Activated T-helper 9 cell treated with anti-CD3 and anti-CD28 coated beads, Interleukin-2, amount 50 U/mL, for 16 hours (primary cell): Measurements from ENCODE around the gene TDRD7.

Experiments
- DNase-seq: peaks from one replicate; pipeline ENCODE4 v3.0.0-alpha.2; 2020; ENCODE audit warnings: low read depth

Gene TDRD7

DNA sequence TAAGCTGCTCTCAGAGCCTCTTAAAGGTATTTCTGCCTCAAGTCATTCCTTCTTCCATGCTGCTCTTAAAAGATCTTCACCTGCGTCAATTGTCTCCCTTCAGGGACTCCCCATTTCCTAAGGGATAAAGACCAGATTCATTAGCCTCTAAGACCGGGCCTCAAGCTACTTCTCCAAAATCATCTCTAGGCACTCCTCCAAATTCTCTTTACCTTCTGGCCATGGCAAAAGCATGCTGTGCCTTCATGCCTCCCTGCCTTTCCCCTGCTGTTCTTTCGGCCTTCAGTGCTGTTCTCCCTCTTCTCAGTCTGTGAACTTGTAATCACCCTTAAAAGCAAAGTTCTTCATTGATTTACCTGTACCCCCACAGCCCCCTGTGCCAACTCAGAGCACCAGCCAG, 93.9 kb downstream of the TDRD7 start:
- no peak for DNase-seq

DNA sequence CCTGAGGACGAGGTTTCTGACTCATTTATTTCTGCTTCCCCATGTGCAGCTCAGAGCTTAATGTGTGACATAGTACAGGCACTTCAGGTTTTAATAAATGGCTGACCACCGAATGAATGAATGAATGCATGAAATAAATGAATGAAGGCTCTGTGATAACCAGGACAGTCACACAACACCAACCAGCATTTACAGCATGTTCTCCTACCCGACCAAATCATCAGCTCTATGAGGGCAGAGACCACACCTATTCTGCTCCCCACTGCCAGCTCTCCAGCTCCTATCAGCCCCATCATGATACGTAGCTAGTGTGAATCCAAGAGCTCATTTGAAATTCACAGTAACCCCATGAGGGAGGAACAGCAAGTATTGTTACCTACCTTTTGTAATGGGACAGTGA, 94.4 kb downstream of the TDRD7 start:
- no peak for DNase-seq

- no peak for DNase-seq
Measured at GRCh38 chr9:97506787-97507186, 94.9 kb downstream of the TDRD7 start.

DNA sequence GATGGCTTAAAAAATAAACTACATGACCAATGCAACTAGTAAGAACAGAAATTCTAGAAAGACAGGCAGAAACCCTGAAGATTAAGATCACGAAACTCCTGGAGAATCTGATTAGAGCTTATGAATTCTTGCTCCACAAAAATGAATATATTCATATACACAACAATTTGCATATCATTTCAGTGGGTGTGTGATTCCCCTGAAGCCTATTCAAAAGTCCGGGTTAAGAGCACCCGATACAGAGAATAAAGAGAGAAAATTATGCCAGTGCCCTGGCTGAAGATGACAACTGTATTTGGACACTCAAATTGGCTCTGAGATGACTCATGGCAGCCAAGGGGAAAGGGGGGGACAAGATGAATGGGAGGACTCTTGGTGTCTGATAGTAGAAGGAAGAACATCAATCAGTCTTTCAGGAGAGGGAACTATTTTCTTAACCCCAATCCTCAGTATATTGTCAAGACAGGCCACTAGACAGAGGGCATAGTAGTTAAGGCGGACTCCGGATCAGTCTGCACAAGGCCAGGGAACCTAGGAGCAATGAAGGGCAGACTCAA, 95.6 kb downstream of the TDRD7 start:
- no peak for DNase-seq

DNA sequence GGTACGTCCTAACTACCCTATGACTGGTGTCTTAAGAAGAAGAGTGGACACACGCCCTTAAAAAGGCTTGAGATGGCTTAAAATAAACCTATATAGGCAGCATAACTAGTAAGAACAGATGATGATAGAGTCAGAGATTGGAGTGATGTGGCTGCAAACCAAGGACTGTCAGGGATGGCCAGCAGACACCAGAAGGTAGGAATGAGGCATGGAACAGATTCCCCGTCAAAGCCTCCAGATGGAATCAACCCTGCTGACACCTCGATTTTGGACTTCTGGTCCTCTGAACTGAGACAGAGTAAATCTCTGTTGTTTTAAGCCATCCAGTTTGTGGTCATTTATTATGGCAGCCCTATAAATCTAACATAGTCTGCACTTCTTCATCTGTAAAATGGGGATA, 97.0 kb downstream of the TDRD7 start:
- no peak for DNase-seq

DNA sequence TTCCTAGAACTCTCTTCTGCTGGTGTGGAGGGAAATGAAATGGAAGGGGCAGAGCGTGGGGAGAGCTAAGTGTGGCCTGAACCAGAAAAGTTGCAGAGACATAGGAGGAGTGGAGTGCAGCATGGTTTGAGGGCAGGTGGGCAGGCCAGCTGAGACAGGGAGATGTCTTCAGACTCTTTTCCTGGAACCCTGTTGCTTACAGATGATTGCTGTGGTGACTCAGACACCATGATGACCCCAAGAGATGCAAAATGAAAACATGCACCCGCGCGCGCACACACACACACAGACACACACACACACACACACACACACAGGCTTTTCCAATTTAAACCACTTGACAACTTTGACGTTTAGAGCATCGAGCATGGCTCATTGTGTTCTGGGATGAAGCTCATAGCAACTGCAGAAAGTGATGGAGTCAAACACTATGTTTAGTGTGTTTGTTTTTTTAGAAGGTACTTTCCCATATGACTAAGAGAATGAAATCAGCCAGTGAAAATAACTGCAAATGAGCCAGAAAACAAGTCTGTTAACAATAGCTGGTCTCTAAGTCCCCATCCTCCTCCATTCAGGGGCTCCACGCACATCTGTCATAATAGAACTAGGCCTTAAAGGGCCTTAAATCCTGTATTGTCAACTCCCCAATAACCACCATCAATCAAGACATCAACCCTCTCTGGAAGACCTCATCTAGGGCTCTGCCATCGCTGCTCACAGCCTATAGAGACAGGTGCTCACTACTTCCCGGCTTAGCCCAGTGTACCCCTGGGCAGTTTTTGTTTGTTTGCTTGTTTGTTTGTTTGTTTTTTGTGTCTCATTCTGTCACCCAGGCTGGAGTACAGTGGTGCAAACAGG, 99.1 kb downstream of the TDRD7 start:
- DNase-seq: no peak

- no peak for DNase-seq
Measured at GRCh38 chr9:97511655-97512427, 99.9 kb downstream of the TDRD7 start.

GRCh38 chr9:97512966-97513560, 101.2 kb downstream of the TDRD7 start:
- DNase-seq: no peak

- no peak for DNase-seq
Measured at GRCh38 chr9:97514531-97514930, 102.6 kb downstream of the TDRD7 start.

DNA sequence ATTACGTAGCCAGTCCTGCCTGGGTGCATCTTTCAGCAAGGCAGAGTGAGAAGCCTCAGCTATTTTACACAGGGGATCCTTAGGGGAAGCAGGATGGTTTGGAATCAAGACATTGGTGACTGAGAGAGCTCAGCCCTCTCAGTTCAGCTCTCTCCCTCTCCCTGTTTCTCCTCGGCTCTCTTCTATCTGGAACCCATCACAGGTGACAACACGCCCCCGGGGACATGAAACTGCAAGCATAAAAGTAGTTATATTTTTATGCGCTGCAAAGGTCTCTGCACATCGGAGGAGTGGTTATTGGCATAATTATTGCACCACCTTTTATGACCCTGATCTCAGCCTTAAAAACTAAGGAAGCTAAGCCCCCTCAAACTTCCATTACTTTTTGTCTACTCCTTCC, 103.8 kb downstream of the TDRD7 start:
- no peak for DNase-seq

GRCh38 chr9:97516111-97516510, 104.2 kb downstream of the TDRD7 start:
- DNase-seq: no peak

- no peak for DNase-seq
Measured at GRCh38 chr9:97517331-97518089, 105.6 kb downstream of the TDRD7 start.

DNA sequence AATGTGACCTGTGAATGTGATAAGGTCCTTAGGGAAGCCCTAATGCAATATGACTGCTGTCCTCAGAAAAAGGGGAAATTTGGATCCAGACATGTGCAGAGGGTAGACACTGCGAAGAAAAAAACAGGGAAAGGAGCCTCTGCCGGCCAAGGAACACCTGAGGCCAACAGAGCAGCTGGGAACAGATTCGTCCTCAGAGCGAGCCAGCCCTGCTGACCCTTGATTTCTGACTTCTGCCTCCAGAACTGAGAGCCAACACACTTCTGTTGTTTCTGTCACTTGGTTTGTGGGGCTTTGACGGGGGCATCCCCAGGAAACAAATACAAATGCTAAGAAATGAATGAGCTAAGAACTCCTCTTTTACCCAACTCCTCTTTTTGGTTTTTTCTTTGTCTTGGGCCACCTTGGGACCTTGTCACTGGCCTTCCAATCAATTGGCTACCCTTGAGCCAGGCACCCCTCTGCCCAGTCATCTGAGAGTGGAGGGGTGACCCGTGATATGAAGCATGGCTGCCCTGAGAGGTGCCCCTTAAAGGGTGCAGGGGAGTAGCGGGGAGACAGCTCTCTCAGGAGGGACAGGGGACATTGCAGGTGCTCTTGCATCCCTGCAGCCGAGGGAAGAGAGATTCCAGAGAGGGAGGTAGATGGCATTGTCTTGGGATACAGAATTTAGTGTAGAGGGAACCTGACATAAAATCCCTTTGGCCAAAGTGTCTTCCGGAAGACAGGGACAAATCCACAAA, 106.4 kb downstream of the TDRD7 start:
- DNase-seq: no peak

GRCh38 chr9:97518909-97519307, 107.0 kb downstream of the TDRD7 start:
- no peak for DNase-seq

DNA sequence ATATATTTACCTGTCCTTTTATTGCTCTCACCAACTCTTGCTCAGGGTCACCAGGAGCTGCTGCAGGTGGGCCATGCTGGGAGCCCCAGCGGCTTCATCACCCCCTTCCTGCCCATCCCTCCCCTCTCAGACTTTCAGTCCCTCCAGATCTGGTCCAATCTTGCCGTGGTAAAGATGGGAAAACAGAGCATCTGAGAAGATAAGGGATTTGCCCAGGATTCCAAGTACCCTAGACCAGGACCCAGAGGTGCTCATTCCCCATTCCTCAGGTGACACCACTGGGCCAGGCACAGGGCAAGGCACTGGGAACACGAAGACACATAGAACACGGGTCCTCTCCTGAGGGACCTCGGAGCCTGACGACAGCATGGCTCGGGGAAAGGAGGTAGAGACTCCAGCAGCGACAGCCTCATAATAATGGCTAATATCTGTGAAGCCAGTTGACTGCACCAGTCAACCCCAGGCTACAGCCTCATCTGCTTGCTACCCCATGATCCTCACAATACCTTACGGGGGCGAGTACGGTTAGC, 107.6 kb downstream of the TDRD7 start:
- DNase-seq: no peak

DNA sequence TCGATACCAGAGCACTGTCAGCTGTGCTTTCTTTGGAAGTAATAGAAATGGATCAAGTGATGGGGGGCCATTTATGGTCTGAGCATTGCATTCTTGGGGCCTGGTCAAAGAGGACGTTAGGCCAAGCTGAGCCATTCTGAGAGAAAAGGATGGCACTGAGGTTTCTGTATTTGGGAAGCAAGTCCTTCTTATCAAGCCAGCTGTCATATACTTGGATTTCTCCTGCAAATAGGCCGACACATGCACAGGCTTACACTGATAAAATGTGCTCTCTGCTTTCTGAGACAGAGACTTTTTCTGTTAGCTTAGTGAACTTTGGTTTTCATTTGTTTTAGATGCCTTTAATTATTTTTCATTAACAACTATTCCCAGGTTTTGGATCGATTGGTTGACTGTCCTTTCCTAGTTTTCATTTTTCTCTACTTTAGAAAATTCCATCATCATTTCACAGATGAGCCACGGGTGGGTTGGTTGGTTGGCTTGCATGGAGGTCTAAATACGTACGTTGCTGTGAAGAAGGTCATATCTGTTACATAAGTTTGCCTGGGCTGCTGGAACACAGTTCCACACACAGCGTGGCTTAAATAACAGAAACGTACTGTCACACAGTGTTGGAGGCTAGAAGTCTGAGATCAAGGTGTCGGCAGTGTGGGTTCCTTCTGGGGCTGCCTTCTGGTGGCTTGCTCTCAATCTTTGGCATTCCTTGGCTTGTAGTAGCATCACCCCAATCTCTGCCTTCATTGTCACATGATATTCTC, 109.9 kb downstream of the TDRD7 start:
- DNase-seq: no peak

GRCh38 chr9:97524424-97524823, 112.5 kb downstream of the TDRD7 start:
- DNase-seq: no peak

DNA sequence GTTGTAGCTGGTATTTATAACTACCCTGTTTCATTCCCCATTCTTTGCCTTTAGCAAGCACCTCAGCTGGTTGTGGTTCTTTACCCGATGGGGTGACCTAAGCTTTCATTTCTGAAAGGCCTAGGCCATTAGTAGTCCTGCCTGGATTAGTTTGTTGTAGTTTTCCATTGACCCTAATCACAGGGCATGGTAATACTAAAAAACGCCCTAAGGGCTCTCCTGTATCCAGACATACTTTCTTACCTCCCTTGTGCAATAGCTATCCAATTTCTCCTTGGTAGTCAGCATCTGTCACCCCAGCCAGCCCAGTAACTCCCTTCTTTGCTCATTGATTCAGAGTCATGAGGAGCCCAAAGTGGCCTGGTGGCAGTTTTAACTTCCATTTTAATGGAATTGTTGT, 113.6 kb downstream of the TDRD7 start:
- no peak for DNase-seq

DNA sequence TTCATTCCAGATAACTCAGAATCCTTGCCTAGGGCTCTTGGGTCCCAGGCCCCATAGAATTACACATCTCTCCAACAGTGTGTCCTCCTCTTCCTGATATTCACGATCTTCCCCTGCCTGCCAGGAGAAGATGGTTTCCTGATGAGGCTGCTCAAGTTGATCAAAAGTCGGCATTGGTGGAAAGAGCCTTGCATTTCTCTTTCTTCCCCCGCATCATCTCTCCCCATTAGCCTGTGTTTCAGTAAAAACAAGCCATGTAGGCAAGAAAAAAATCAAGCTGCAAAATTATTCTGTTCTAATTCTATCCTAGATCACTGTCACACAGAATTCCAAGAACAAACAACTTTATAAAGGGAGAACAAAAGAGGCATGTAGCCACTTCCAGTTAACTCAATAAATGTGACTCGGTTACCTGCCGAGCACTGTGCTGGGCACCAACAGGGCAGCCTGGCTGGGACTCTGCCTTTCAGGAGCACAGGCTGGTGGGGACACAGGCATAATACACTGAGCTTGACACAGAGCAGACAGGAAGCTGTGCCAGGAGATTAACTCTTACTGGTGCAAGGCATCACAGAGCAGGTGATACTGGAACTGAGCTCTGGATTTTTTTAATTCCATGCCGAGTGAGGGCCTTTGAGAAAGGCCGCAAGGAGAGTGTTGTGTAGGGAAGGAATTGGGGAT, 115.1 kb downstream of the TDRD7 start:
- DNase-seq: no peak
